ENCODE results near the gene DACH1. TPM values are rescaled to one million over a fixed set of nuclear protein-coding genes. Genes with fewer than 3 reads are reported as not detected.

Gene DACH1
- total RNA-seq, 4 donors from 2014 or later, result 0.98 to 1.6 (median 1.0) TPM

GRCh38 chr13:71886880-71887279, 19.9 kb upstream of the DACH1 start:
- intact Hi-C loops (cut with DNase I; ENCODE audit: low total_unique reads) (no loop called here), in situ Hi-C loops (cut with MboI; ENCODE audit: low sequenced_read_pairs in 4 of 4) (loop anchor here in 2 of 4 donors (25.0 kb wide), 1 partner anchor 600 kb away; no protein-coding TSS in a partner anchor)

DNA sequence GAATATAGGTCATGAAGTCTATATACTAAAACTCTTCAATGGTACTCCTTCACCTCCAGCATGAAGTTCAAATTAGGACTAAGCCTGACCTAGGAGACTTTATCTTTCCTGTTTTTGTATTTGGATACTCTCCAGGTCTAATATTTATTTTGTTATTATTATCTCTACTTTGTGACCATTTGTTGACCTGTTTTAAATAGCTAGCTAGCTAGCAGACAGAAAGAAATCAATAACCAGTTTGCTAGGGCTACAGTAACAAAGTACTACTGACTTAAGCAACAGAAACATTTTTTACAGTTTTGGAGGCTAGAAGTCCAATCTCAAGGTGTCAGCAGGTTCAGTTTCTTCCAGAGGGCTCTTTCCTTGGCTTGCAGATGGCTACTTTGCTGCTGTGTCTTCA, 15.1 kb upstream of the DACH1 start:
- no peaks in the 10 kb centered on the region for H3K27me3 ChIP-seq
- no peak for TF ChIP-seq CTCF (IDR thresholded peaks at IDR 0.05 in 4 of 5, conservative IDR thresholded peaks at IDR 0.05 in 1 of 5)
- TF ChIP-seq POLR2A (IDR thresholded peaks at IDR 0.05), result no peak
- intact Hi-C loops (cut with DNase I; ENCODE audit: low total_unique reads) (no loop called here), in situ Hi-C loops (cut with MboI; ENCODE audit: low sequenced_read_pairs in 4 of 4) (loop anchor here in 2 of 4 donors (25.0 kb wide), 1 partner anchor 595 kb away; no protein-coding TSS in a partner anchor)
- H3K4me1 ChIP-seq, result peaks cover 0 to 5% of the 10 kb centered on the region in 2 donors
- H3K27ac ChIP-seq, result no peak overlapping the region
- H3K4me3 ChIP-seq, result no peak overlapping the region
- DNase-seq (no peak), ATAC-seq (no peak)
- no peaks in the 10 kb centered on the region for H3K9me3 ChIP-seq
- no peaks in the 10 kb centered on the region for H3K36me3 ChIP-seq

More at GRCh38 chr13:71886880-71887279, 19.9 kb upstream of the DACH1 start:
- no peaks in the 10 kb centered on the region for H3K4me1 ChIP-seq
- H3K4me3 ChIP-seq, result no peak overlapping the region
- TF ChIP-seq CTCF (IDR thresholded peaks at IDR 0.05 in 4 of 5, conservative IDR thresholded peaks at IDR 0.05 in 1 of 5), result no peak
- no peak for TF ChIP-seq POLR2A (IDR thresholded peaks at IDR 0.05)
- H3K9me3 ChIP-seq, result no peaks in the 10 kb centered on the region
- H3K36me3 ChIP-seq, result no peaks in the 10 kb centered on the region
- no peaks in the 10 kb centered on the region for H3K27me3 ChIP-seq
- ATAC-seq (no peak), DNase-seq (no peak)
- no peak overlapping the region for H3K27ac ChIP-seq

DNA sequence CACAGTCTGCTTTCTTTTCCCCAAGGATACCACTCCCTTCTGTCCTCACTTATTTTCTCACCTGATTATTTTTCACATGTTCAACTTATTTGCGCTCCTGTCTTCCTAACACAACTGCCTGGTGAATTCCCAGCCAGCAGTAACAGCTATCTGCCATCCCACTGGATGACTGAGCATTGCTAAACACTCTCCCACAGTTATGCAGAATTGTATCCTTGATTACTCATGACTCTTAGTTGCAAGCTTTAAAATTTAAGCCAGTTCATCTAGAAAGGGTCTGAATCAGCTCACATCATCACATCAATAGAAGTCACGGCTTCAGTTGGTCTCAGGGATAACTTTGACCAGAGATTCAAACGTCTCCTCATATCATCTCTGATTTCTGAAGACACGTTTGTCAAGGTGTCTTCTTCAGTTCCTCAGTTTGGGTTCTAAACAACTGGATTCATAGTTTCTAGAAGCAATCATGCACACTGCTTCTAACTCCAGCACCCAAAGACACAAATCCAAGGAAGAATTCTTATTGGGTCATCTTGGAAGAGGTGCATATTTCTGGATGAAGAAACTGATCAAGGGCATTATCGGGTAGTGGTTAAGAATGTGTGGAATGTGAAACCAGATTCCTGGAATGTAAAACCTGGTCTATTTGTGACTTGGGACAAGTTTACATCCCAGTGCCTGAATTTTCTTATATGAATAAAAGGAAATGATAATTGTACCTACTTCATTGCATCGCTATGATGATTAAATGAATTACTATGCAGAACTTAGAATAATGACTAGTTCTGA, 13.9 kb upstream of the DACH1 start:
- in situ Hi-C loops (cut with MboI; ENCODE audit: low sequenced_read_pairs in 4 of 4), result loop anchor here in 2 of 4 donors (25.0 kb wide), 1 partner anchor 594 kb away; no protein-coding TSS in a partner anchor

GRCh38 chr13:71879808-71880344, 12.9 kb upstream of the DACH1 start:
- Histone ChIP-seq H3K4me3 (no peak overlapping the region), H3K27me3 (no peaks in the 10 kb centered on the region), H3K4me1 (peaks cover 0 to 5% of the 10 kb centered on the region in 2 donors), H3K9me3 (no peaks in the 10 kb centered on the region), H3K36me3 (no peaks in the 10 kb centered on the region), H3K27ac (no peak overlapping the region)
- intact Hi-C loops (cut with DNase I; ENCODE audit: low total_unique reads) (loop anchor here (10.0 kb wide), 1 partner anchor 575 kb away; no protein-coding TSS in a partner anchor), in situ Hi-C loops (cut with MboI; ENCODE audit: low sequenced_read_pairs in 4 of 4) (loop anchor here in 2 of 4 donors (25.0 kb wide), 1 partner anchor 593 kb away; no protein-coding TSS in a partner anchor)
- ATAC-seq, result no peak
- no peak for TF ChIP-seq POLR2A (IDR thresholded peaks at IDR 0.05)
- no peak for DNase-seq

More for the DNA sequence above, 13.9 kb upstream of the DACH1 start:
- H3K9me3 ChIP-seq, result no peaks in the 10 kb centered on the region
- no peak overlapping the region for H3K4me3 ChIP-seq
- H3K36me3 ChIP-seq, result no peaks in the 10 kb centered on the region
- H3K27ac ChIP-seq, result no peak overlapping the region
- intact Hi-C loops (cut with DNase I; ENCODE audit: low total_unique reads), result no loop called here
- no peak for TF ChIP-seq POLR2A (IDR thresholded peaks at IDR 0.05)
- TF ChIP-seq CTCF (IDR thresholded peaks at IDR 0.05 in 4 of 5, conservative IDR thresholded peaks at IDR 0.05 in 1 of 5), result no peak
- no peak for DNase-seq
- no peak for ATAC-seq
- H3K4me1 ChIP-seq, result peaks cover 0 to 5% of the 10 kb centered on the region in 2 donors
- no peaks in the 10 kb centered on the region for H3K27me3 ChIP-seq

GRCh38 chr13:71879129-71879535, 12.1 kb upstream of the DACH1 start:
- Histone ChIP-seq H3K4me3 (peak overlapping the region in 1 of 4 donors; percentile 15), H3K27ac (peak overlapping the region in 1 of 4 donors; percentile 28), H3K36me3 (no peaks in the 10 kb centered on the region), H3K9me3 (no peaks in the 10 kb centered on the region), H3K27me3 (no peaks in the 10 kb centered on the region), H3K4me1 (peaks cover 0 to 5% of the 10 kb centered on the region in 2 donors)
- peak in 1 of 2 donors; percentile 52 for ATAC-seq
- in situ Hi-C loops (cut with MboI; ENCODE audit: low sequenced_read_pairs in 4 of 4) (loop anchor here in 2 of 4 donors (25.0 kb wide), 1 partner anchor 592 kb away; no protein-coding TSS in a partner anchor), intact Hi-C loops (cut with DNase I; ENCODE audit: low total_unique reads) (loop anchor here (10.0 kb wide), 1 partner anchor 574 kb away; no protein-coding TSS in a partner anchor)
- no peak for TF ChIP-seq POLR2A (IDR thresholded peaks at IDR 0.05)
- TF ChIP-seq CTCF (IDR thresholded peaks at IDR 0.05 in 4 of 5, conservative IDR thresholded peaks at IDR 0.05 in 1 of 5), result peak in 4 of 5 experiments; percentile 17 to 53 (median 32)
- DNase-seq, result no peak
